SK-N-SH (cell line): ENCODE data around the gene PPP2R3A. TPM values are rescaled to one million over a fixed set of nuclear protein-coding genes. Genes with fewer than 3 reads are reported as not detected.

ENCODE experiments used
- CTCF ChIA-PET: fragments of 300-600, 350-600 bp; formaldehyde crosslinking; extraction: SDS; loops from one replicate; lab custom pipeline; 2021; lab: Yijun Ruan, JAX
- POLR2A ChIA-PET: fragments of 350-600 bp; sonication (Branson Sonifier 250); formaldehyde crosslinking; extraction: SDS; loops from one replicate; lab custom pipeline; 2020; ENCODE audit warnings: antibody characterized with exemption, inconsistent platforms; lab: Yijun Ruan, JAX
- DNase-seq: peaks from one replicate; pipeline ENCODE4 v3.0.0; 2012
- H2AFZ ChIP-seq: fragments of 200-600 bp; sonication (generic); 2 replicates; pipeline ENCODE4 v1.8.1; 2016; ENCODE audit warnings: antibody characterized with exemption, mild to moderate bottlenecking, low read depth
- H3F3A ChIP-seq: fragments of 200-600 bp; sonication (generic); replicated peaks from 2 replicates; pipeline ENCODE3; 2016; ENCODE audit warnings: antibody characterized with exemption, mild to moderate bottlenecking; ENCODE audit not compliant: insufficient read depth
- H3K27ac ChIP-seq, 2 experiments: fragments of 200-500 bp in 1 of 2; fragments of 200-600 bp in 1 of 2; sonication (Bioruptor generic) in 1 of 2; sonication (generic), shearing (Covaris generic) in 1 of 2; 2 replicates each; pipeline versions ENCODE4 v1.5.1 to v1.6.1; 2014 to 2016; ENCODE audit warnings: low read depth in 2 of 2, inconsistent platforms in 1 of 2, low read length in 1 of 2, mild to moderate bottlenecking in 1 of 2, mixed read lengths in 1 of 2
- H3K27me3 ChIP-seq: fragments of 200-600 bp; sonication (generic), shearing (Covaris generic); 2 replicates; pipeline ENCODE4 v1.6.1; 2016; ENCODE audit warnings: mixed run types; ENCODE audit not compliant: insufficient read depth
- H3K36me3 ChIP-seq, 2 experiments: fragments of 200-500 bp in 1 of 2; fragments of 200-600 bp in 1 of 2; sonication (Bioruptor generic) in 1 of 2; sonication (generic) in 1 of 2; replicated peaks in 1 of 2; 2 replicates each; pipeline versions ENCODE3 to v1.5.1; 2014 to 2016; ENCODE audit warnings: low read length in 1 of 2, mild to moderate bottlenecking in 1 of 2; ENCODE audit not compliant: insufficient read depth in 2 of 2, control insufficient read depth in 1 of 2
- H3K4me1 ChIP-seq, 2 experiments: fragments of 200-500 bp in 1 of 2; fragments of 200-600 bp in 1 of 2; sonication (Bioruptor generic) in 1 of 2; sonication (generic), shearing (Covaris generic) in 1 of 2; 2 replicates each; pipeline versions ENCODE4 v1.5.1 to v1.6.1; 2014 to 2016; ENCODE audit warnings: low read depth in 1 of 2, low read length in 1 of 2, mixed run types in 1 of 2; ENCODE audit not compliant: insufficient read depth in 2 of 2, control insufficient read depth in 1 of 2
- H3K4me2 ChIP-seq: fragments of 200-600 bp; sonication (generic), shearing (Covaris generic); 2 replicates; pipeline ENCODE4 v1.6.1; 2017; ENCODE audit warnings: mixed run types
- H3K4me3 ChIP-seq, 2 experiments: fragments of 200-500 bp in 1 of 2; fragments of 200-600 bp in 1 of 2; sonication (Bioruptor generic) in 1 of 2; sonication (generic), shearing (Covaris generic) in 1 of 2; 2 replicates each; pipeline versions ENCODE4 v1.5.1 to v1.8.1; 2014 to 2016; ENCODE audit warnings: low read depth in 2 of 2, inconsistent platforms in 1 of 2, low read length in 1 of 2, mild to moderate bottlenecking in 1 of 2, mixed read lengths in 1 of 2, moderate library complexity in 1 of 2
- H3K79me2 ChIP-seq: fragments of 200-600 bp; sonication (generic); 2 replicates; pipeline ENCODE4 v1.8.1; 2017; ENCODE audit warnings: mild to moderate bottlenecking; ENCODE audit not compliant: insufficient read depth
- H3K9ac ChIP-seq: fragments of 200-600 bp; sonication (generic); 2 replicates; pipeline ENCODE4 v1.6.1; 2017; ENCODE audit warnings: mixed run types
- H3K9me2 ChIP-seq: fragments of 200-600 bp; sonication (generic); 2 replicates; pipeline ENCODE4 v1.6.1; 2017; ENCODE audit warnings: mixed run types
- H3K9me3 ChIP-seq: fragments of 200-600 bp; sonication (generic); 2 replicates; pipeline ENCODE4 v1.6.1; 2017; ENCODE audit warnings: mixed run types, mild to moderate bottlenecking, moderate library complexity
- H4K20me1 ChIP-seq: fragments of 200-600 bp; sonication (generic); 2 replicates; pipeline ENCODE4 v1.6.1; 2017; ENCODE audit warnings: mild to moderate bottlenecking, mixed run types; ENCODE audit not compliant: insufficient read depth
- FOSL2 ChIP-seq: IDR thresholded peaks from 2 replicates; pipeline ENCODE4 v1.4.0; 2012; ENCODE audit warnings: low read depth, mild to moderate bottlenecking, moderate library complexity, borderline replicate concordance
- FOXM1 ChIP-seq: IDR thresholded peaks from 2 replicates; pipeline ENCODE4 v1.4.0; 2012; ENCODE audit warnings: low read depth, mild to moderate bottlenecking
- GATA2 ChIP-seq: sonication (generic); formaldehyde crosslinking; IDR thresholded peaks from 2 replicates; pipeline ENCODE4 v1.5.0; 2020; ENCODE audit warnings: mild to moderate bottlenecking, missing genetic modification reagents
- MAX ChIP-seq: IDR thresholded peaks from 2 replicates; pipeline ENCODE4 v1.4.0; 2012; ENCODE audit warnings: low read depth
- MXI1 ChIP-seq: IDR thresholded peaks from 2 replicates; pipeline ENCODE4 v1.6.1; 2012; ENCODE audit warnings: mild to moderate bottlenecking, low read depth, low read length, improper control_type of control experiment
- NRF1 ChIP-seq: IDR thresholded peaks from 2 replicates; pipeline ENCODE4 v1.6.1; 2012; ENCODE audit warnings: low read depth, mild to moderate bottlenecking, low read length
- PBX3 ChIP-seq: IDR thresholded peaks from 2 replicates; pipeline ENCODE4; 2012
- RAD21 ChIP-seq: IDR thresholded peaks from 2 replicates; pipeline ENCODE4 v1.6.1; 2012; ENCODE audit warnings: mild to moderate bottlenecking, low read length
- RCOR1 ChIP-seq: fragments of 150-350 bp; IDR thresholded peaks from 2 replicates; pipeline ENCODE4 v1.6.1; 2017; ENCODE audit warnings: antibody characterized with exemption, low read length
- TAF1 ChIP-seq: IDR thresholded peaks from 2 replicates; pipeline ENCODE4 v1.6.1; 2012; ENCODE audit warnings: low read depth, mild to moderate bottlenecking, low read length, moderate library complexity, borderline replicate concordance
- TEAD4 ChIP-seq: IDR thresholded peaks from 2 replicates; pipeline ENCODE4 v1.4.0; 2012; ENCODE audit warnings: mild to moderate bottlenecking, borderline replicate concordance; ENCODE audit not compliant: insufficient read depth
- WGBS: methylation state at CpG from one replicate; pipeline ENCODE4 v1.1.6; 2017; ENCODE audit warnings: low lambda C conversion rate; 5-methylcytosine and 5-hydroxymethylcytosine counted together
- polyA plus RNA-seq, 3 experiments: library from polyadenylated mRNA; depleted of rRNA; stranded (reverse); fragments of >200 nt; gene quantifications; 2 replicates each; pipeline ENCODE4 v1.2.3, GENCODE V29; 2012

PPP2R3A gene
- polyA plus RNA-seq, 1 of the 3 experiments (the other 2 are of a cell fraction): 3.9 TPM

DNA sequence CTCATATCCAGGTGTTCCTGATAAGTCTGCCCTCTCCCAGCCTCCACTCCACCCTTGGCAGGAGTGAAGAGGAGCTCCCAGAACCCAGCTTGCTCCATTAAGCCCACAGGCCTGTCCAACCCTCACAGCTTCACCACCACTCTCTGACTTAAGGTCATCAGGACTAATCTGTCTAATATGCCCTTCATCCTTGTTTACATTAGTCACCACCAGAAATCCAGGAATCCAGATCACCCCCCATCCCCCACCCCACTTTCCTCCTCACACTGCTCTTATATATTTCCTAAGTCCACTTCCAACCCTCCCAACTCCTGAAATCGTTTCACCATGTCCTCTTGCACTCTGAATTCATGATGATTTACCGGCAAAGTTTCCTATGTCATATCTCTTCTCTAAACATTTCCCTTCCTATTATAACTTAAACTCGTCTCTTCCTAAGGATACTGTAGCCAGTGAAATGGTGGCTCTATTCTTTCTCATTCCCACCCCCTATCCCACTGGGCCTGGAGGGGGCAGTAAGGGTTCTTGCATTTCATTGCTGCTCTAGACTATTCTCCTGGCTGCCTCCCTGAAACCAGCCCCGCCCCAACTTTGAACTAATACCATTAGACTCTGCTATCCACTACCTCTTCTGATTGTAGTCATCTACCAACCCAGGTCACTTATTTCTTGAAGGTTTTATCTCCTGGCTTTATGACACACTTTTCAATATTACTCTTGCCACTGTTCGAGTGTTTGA is 43.4 kb downstream of the PPP2R3A start:
- CTCF ChIA-PET: interaction anchor here (1.2 kb wide), 1 partner anchor 33 kb away, joined by 3 read pairs; no protein-coding TSS in a partner anchor
- no peaks in the 10 kb centered on the region for H3K9me2 ChIP-seq
- H3K9ac ChIP-seq: no peak overlapping the region
- H3K4me2 ChIP-seq: no peak overlapping the region
- POLR2A ChIA-PET: no interaction called here
- H3K4me3 ChIP-seq: no peak overlapping the region
- H2AFZ ChIP-seq: no peak overlapping the region
- H3F3A ChIP-seq: no peaks in the 10 kb centered on the region
- H3K4me1 ChIP-seq: no peaks in the 10 kb centered on the region
- H3K79me2 ChIP-seq: peaks cover 9% of the 10 kb centered on the region
- no peak for DNase-seq
- WGBS: 87% methylated on average over 5 of the region's 5 CpGs
- H3K27me3 ChIP-seq: no peaks in the 10 kb centered on the region
- TF ChIP-seq RCOR1: no peak
- no peak for TF ChIP-seq FOXM1
- TF ChIP-seq MXI1: no peak
- TF ChIP-seq RAD21: no peak
- no peak for TF ChIP-seq PBX3
- no peak for TF ChIP-seq NRF1
- TF ChIP-seq TAF1: no peak
- H3K27ac ChIP-seq: no peak overlapping the region
- no peaks in the 10 kb centered on the region for H4K20me1 ChIP-seq
- H3K36me3 ChIP-seq: peaks cover 3 to 5% of the 10 kb centered on the region in 2 experiments
- H3K9me3 ChIP-seq: no peaks in the 10 kb centered on the region

DNA sequence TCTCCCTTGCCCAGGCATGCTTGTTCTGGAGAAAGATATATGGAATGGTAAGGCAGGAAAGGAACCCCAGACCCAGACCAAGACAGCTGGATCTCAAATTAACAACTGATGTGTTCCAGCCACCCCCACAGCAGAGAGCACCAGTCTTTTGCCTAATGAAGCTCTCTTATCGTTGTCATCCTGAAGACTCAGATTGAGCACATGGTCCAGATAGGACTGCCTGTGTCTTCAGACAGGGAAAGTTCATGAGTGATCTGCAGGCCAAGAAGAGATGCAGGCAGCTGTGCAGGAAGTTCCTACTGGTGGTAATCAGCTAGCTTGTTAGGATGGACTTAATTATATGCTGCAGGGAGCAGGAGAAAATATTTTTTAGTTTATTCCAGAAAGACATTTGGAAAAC is 53.3 kb downstream of the PPP2R3A start:
- Histone ChIP-seq H3K9me2 (no peaks in the 10 kb centered on the region), H4K20me1 (no peaks in the 10 kb centered on the region; the same call in 1 of the 2 replicates), H3K27ac (peak overlapping the region in 1 of 2 experiments; percentile 56; a peak in 2 of 4 replicates), H3K79me2 (peaks cover 75% of the 10 kb centered on the region), H3K9ac (no peak overlapping the region), H3F3A (peaks cover 11% of the 10 kb centered on the region), H3K36me3 (no peaks in the 10 kb centered on the region), H3K27me3 (no peaks in the 10 kb centered on the region), H3K4me1 (peaks cover 5 to 11% of the 10 kb centered on the region in 2 experiments; a peak in 3 of 4 replicates), H3K4me2 (no peak overlapping the region), H3K9me3 (no peaks in the 10 kb centered on the region), H3K4me3 (no peak overlapping the region), H2AFZ (no peak overlapping the region)
- 0 out of 2 replicates have a peak, but pooled peaks have one; percentile 34 for TF ChIP-seq MXI1
- TF ChIP-seq MAX: 0 out of 2 replicates have a peak, but pooled peaks have one; percentile 22
- no peak for TF ChIP-seq TEAD4
- no peak for TF ChIP-seq GATA2 (CRISPR knock-in tag)
- TF ChIP-seq FOSL2: no peak
- POLR2A ChIA-PET: no interaction called here
- 29% methylated on average over 1 of the region's 1 CpG for WGBS
- CTCF ChIA-PET: interaction anchor here (0.7 to 5.0 kb wide), 2 partner anchors 11 to 24 kb away, joined by 3 to 28 read pairs; no protein-coding TSS in a partner anchor
- DNase-seq: no peak
